ENCODE measurements around the gene HOXB13.

Gene HOXB13

DNA sequence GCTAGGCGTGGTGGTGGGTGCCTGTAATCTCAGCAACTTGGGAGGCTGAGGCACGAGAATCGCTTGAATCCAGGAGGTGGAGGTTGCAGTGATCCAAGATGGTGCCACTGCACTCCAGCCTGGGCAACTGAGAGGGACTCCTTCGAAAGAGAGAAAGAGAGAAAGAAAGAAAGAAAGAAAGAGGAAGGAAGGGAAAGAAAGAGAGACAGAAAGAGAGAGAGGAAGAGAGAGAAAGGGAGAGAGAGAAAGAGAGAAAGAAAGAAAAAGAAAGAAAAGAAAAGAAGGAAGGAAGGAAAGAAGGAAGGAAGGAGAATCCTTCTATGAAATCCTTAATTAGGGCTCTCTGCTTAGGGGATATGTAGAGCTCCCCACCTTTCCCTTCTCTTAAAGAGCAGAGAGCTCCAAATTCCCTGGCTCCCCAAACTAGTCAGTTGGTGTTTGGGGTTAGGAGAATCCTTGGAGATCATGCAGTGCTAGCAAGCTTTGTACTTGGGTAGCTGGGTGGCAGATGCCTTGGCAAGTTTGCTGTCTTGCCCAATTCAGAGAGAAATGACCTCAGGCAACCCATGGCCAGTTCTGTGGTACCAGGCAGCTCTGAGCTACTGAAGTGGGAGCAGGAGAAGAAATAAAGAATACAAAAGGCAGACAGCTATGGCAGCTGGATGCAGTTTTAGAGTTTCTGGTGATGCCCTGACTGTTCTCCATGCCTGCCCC is 8.9 kb upstream of the HOXB13 start:
- H3K9me3 ChIP-seq (ENCODE audit: insufficient read depth, low read length): no peaks in the 10 kb centered on the region
- H3K4me3 ChIP-seq (ENCODE audit: insufficient read depth, low read length, poor library complexity, severe bottlenecking): no peak overlapping the region
- no peaks in the 10 kb centered on the region for H4K20me1 ChIP-seq (ENCODE audit: low read depth, low read length)
- no peak overlapping the region for H2AFZ ChIP-seq (ENCODE audit: low read depth, low read length, severe bottlenecking)
- H3F3A ChIP-seq (ENCODE audit: insufficient read depth): no peaks in the 10 kb centered on the region
- no peak overlapping the region for H3K9ac ChIP-seq (ENCODE audit: low read length)
- no peaks in the 10 kb centered on the region for H3K36me3 ChIP-seq (ENCODE audit: low read length)
- H3K4me2 ChIP-seq (ENCODE audit: low read depth, low read length, poor library complexity, severe bottlenecking): no peak overlapping the region
- no peak overlapping the region for H3K27ac ChIP-seq (ENCODE audit: low read depth, low read length)
- no peak for TF ChIP-seq EZH2phosphoT487 (conservative IDR thresholded peaks at IDR 0.05; ENCODE audit: low read length)
- TF ChIP-seq, protein P1, sequence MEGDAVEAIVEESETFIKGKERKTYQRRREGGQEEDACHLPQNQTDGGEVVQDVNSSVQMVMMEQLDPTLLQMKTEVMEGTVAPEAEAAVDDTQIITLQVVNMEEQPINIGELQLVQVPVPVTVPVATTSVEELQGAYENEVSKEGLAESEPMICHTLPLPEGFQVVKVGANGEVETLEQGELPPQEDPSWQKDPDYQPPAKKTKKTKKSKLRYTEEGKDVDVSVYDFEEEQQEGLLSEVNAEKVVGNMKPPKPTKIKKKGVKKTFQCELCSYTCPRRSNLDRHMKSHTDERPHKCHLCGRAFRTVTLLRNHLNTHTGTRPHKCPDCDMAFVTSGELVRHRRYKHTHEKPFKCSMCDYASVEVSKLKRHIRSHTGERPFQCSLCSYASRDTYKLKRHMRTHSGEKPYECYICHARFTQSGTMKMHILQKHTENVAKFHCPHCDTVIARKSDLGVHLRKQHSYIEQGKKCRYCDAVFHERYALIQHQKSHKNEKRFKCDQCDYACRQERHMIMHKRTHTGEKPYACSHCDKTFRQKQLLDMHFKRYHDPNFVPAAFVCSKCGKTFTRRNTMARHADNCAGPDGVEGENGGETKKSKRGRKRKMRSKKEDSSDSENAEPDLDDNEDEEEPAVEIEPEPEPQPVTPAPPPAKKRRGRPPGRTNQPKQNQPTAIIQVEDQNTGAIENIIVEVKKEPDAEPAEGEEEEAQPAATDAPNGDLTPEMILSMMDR (IDR thresholded peaks at IDR 0.05; ENCODE audit: insufficient read depth, low read length, poor library complexity, severe bottlenecking): no peak
- no peaks in the 10 kb centered on the region for H3K27me3 ChIP-seq (ENCODE audit: low read length)
- H3K9me2 ChIP-seq (replicated peaks; ENCODE audit: insufficient read depth, low read length): no peaks in the 10 kb centered on the region
- no peaks in the 10 kb centered on the region for H3K79me2 ChIP-seq (ENCODE audit: insufficient read depth, low read length)

DNA sequence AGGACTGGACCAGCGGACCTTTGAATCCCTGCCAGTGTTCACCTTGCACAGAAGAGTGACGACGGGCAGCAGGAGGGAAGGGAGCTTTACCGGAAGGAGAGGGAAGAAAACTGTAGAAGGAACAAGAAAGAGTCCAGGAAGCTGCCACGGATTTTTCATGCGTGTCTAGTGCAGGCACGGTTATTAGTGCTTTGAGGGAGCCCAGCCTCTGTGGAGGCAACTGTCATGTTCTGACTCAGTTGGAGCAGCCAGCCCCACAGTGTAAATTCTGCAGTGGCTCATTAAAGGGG is 6.5 kb upstream of the HOXB13 start:
- TF ChIP-seq EZH2phosphoT487 (conservative IDR thresholded peaks at IDR 0.05; ENCODE audit: low read length): no peak
- TF ChIP-seq, protein P1 (IDR thresholded peaks at IDR 0.05; ENCODE audit: insufficient read depth, low read length, poor library complexity, severe bottlenecking): no peak
- no peaks in the 10 kb centered on the region for H3K9me3 ChIP-seq (ENCODE audit: insufficient read depth, low read length)
- no peaks in the 10 kb centered on the region for H3K79me2 ChIP-seq (ENCODE audit: insufficient read depth, low read length)
- no peaks in the 10 kb centered on the region for H3F3A ChIP-seq (ENCODE audit: insufficient read depth)
- no peak overlapping the region for H3K4me3 ChIP-seq (ENCODE audit: insufficient read depth, low read length, poor library complexity, severe bottlenecking)
- no peak overlapping the region for H3K27ac ChIP-seq (ENCODE audit: low read depth, low read length)
- no peaks in the 10 kb centered on the region for H3K36me3 ChIP-seq (ENCODE audit: low read length)
- no peak overlapping the region for H2AFZ ChIP-seq (ENCODE audit: low read depth, low read length, severe bottlenecking)
- no peaks in the 10 kb centered on the region for H3K27me3 ChIP-seq (ENCODE audit: low read length)
- H3K9me2 ChIP-seq (replicated peaks; ENCODE audit: insufficient read depth, low read length): no peaks in the 10 kb centered on the region
- no peak overlapping the region for H3K9ac ChIP-seq (ENCODE audit: low read length)
- H3K4me2 ChIP-seq (ENCODE audit: low read depth, low read length, poor library complexity, severe bottlenecking): no peak overlapping the region
- no peaks in the 10 kb centered on the region for H4K20me1 ChIP-seq (ENCODE audit: low read depth, low read length)

DNA sequence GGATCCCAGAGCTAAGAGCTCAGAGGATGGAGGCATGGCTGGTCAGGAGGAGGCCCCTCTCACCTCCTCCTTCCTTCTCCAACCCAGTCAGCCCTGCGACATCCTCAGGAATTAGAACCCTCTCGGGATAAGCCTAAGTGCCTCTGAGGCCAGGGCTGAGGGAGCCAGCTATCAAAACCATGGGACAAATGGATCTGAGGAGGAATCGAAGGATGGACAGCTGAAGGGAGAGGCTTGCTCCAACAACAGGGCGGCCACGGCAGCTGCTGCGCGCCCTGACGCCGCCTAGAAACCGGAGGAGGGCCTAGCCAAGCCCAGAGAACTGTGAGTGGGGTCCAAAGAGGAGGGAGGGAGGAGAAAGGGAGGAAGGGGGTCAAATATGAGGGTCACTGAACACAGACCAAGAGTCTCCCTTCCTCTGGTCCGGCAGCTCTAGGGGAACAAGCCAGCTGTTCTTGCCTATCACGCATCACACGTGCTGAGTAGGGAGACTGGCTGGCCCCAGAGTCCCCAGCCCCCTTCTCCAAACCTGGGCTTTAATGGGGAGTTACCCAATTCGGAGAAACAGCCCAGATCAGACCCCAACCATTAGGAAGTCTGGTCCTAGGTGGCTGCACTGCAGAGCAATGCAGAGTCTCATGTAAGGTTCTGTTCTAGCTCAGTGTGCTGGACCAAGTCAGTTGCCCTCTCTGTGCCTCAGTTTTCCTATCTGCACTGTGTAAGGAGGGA is 5.9 kb upstream of the HOXB13 start:
- Histone ChIP-seq H3K9ac (ENCODE audit: low read length) (no peak overlapping the region), H3K4me2 (ENCODE audit: low read depth, low read length, poor library complexity, severe bottlenecking) (no peak overlapping the region), H3K36me3 (ENCODE audit: low read length) (no peaks in the 10 kb centered on the region), H3F3A (ENCODE audit: insufficient read depth) (no peaks in the 10 kb centered on the region), H4K20me1 (ENCODE audit: low read depth, low read length) (no peaks in the 10 kb centered on the region), H3K9me2 (replicated peaks; ENCODE audit: insufficient read depth, low read length) (no peaks in the 10 kb centered on the region), H3K27ac (ENCODE audit: low read depth, low read length) (no peak overlapping the region), H3K79me2 (ENCODE audit: insufficient read depth, low read length) (no peaks in the 10 kb centered on the region), H3K9me3 (ENCODE audit: insufficient read depth, low read length) (no peaks in the 10 kb centered on the region), H2AFZ (ENCODE audit: low read depth, low read length, severe bottlenecking) (no peak overlapping the region), H3K4me3 (ENCODE audit: insufficient read depth, low read length, poor library complexity, severe bottlenecking) (no peak overlapping the region), H3K27me3 (ENCODE audit: low read length) (no peaks in the 10 kb centered on the region)
- TF ChIP-seq, protein P1 (IDR thresholded peaks at IDR 0.05; ENCODE audit: insufficient read depth, low read length, poor library complexity, severe bottlenecking): no peak
- TF ChIP-seq EZH2phosphoT487 (conservative IDR thresholded peaks at IDR 0.05; ENCODE audit: low read length): no peak

Data from SU-DHL-6 (cell line).